MM.1S (cell line): Measurements from ENCODE around the gene NBEA.

ENCODE experiments used
- EZH2 ChIP-seq: fragments of 300-600 bp; sonication (generic); optimal IDR thresholded peaks from 2 replicates; pipeline ENCODE3; 2017; ENCODE audit warnings: low read depth, mild to moderate bottlenecking, antibody characterized with exemption, low read length, mixed read lengths
- EZH2phosphoT487 ChIP-seq: fragments of 300-600 bp; sonication (generic); IDR thresholded peaks from 2 replicates; pipeline ENCODE4 v1.6.1; 2018; ENCODE audit warnings: antibody characterized with exemption, low read length
- TF ChIP-seq, protein P1 (sequence below): fragments of 300-600 bp; sonication (generic); IDR thresholded peaks from 2 replicates; pipeline ENCODE4 v1.5.1; 2016; ENCODE audit warnings: antibody characterized with exemption, low read length, mixed read lengths

DNA sequence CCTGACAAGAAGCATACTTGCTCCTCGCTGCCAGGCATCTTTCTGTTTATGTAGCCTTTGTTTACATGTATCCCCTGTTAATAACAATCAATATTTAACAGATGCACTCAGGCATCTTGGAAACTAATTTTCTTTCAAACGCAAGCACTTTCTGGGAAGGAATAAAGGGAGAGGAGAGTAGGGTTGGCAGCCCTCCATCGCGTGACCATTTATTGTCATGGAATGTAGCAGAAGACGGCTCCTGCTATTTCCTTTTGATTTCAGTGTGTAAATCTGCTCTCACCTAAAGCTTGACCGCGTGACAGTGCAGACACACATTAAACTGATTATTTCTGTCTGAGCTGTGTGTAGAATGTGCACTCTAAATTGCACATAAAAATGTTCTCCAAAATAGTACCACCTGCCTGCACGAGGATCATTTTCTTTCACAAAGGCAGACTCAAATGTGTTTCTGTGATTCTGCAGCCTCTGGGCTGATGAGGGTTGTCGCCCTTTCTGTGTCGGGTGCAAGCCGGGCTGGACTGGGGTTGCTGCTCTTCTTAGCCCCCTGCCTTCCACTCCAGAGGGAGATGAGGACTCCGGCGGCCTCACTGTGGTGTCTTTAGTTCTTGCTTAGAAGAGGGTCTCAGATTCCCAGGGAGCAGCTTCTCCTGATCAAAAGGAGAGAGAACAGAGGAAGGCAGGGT is 757.9 kb downstream of the NBEA start:
- TF ChIP-seq, protein P1, sequence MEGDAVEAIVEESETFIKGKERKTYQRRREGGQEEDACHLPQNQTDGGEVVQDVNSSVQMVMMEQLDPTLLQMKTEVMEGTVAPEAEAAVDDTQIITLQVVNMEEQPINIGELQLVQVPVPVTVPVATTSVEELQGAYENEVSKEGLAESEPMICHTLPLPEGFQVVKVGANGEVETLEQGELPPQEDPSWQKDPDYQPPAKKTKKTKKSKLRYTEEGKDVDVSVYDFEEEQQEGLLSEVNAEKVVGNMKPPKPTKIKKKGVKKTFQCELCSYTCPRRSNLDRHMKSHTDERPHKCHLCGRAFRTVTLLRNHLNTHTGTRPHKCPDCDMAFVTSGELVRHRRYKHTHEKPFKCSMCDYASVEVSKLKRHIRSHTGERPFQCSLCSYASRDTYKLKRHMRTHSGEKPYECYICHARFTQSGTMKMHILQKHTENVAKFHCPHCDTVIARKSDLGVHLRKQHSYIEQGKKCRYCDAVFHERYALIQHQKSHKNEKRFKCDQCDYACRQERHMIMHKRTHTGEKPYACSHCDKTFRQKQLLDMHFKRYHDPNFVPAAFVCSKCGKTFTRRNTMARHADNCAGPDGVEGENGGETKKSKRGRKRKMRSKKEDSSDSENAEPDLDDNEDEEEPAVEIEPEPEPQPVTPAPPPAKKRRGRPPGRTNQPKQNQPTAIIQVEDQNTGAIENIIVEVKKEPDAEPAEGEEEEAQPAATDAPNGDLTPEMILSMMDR, result no peak
- TF ChIP-seq EZH2phosphoT487, result no peak
- TF ChIP-seq EZH2, result no peak
